A549 treated with RU486 at 1 μM for 4 hours (cell line): ENCODE measurements around the gene CFAP91. TPM values are rescaled to one million over a fixed set of nuclear protein-coding genes. Genes with fewer than 3 reads are reported as not detected.

Experiments
- total RNA-seq: library from RNA; stranded (reverse); fragments of 200-300 nt; extraction: Qiagen RNA extraction; gene quantifications from 5 replicates; pipeline ENCODE4 v1.2.3, GENCODE V29; 2022; ENCODE audit warnings: low read depth

CFAP91 gene
- 0.15 to 0.35 TPM (median 0.31 TPM) in 5 replicates for total RNA-seq

DNA sequence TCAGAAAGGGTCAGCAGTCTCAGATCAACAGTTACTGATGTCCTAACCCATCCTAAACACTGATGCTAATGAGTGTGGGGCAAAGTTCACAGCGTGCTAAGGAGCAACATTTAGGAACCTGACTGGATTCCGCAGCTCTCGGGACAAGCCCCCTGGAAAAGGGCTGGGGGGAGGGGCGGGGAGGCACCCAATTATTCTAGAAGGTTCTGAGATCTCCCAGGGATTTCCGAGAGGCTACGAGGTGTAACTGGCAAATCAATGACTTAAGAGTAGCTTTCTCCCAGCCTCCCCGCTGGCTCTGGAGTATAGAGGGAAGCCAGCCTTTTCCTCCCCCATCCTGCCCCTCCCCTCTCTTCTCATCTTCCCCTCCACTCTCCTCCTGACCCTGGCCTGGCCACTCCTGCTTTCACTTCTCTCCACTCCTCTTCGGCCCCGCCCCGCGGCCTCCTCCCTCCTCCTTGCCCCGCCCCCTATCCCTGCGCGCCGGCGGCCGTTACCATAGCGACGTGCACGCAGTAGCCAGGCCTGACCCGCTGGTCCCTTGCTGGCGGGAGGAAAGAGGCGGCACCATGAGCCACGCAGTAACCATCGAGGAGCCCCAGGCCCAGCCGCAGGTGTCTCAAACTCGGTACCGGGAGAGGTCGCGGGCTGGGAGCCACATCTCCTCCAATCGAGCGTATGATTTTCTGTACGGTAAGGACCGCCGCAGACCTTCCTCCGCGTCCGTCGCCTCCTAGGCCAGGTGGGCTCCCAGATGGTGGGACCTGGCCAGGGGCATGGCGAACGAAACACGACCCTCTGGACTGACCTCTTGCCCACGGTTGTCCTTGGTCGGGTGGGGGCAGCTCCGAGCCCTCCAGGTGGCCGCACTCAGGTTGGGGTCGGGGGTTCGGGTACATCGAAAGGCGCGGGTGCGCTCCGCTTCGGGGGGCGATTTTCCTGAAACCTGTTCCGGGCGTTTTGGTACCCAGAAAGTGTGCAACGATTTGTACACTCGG is at the start of gene CFAP91:
Gene CFAP91 (plus strand): TSS at position 493 of the 998 bp plus-strand sequence. CDS start 77 bp downstream, at position 570.

GRCh38 chr3:119660474-119661440 is 42.1 kb upstream of the CFAP91 start, which contains the start of gene POPDC2:
TSS of gene POPDC2 (minus strand) at chr3:119660589. CDS start at chr3:119660423, 166 bp downstream.

GRCh38 chr3:119676771-119677640 is 25.8 kb upstream of the CFAP91 start, which contains the start of gene COX17:
TSS of gene COX17 (minus strand) at chr3:119677406. CDS start at chr3:119677310, 96 bp downstream.

Other genes with a start within 250 kb of the CFAP91 start
- gene TMEM39A, start 239.4 kb upstream of the CFAP91 start, total RNA-seq = 25.9 to 27.6 TPM (median 26.5 TPM) in 5 replicates
- 8.2 to 10.2 TPM (median 9.0 TPM) in 5 replicates for gene POGLUT1, start 234.1 kb upstream of the CFAP91 start, total RNA-seq
- 59.7 to 104 TPM (median 74.4 TPM) in 5 replicates for gene TIMMDC1, start 204.5 kb upstream of the CFAP91 start, total RNA-seq
- gene CD80, start 143.4 kb upstream of the CFAP91 start, total RNA-seq = not detected in 5 replicates
- gene ADPRH, start 123.5 kb upstream of the CFAP91 start, total RNA-seq = 1.9 to 2.6 TPM (median 2.6 TPM) in 5 replicates
- 0.27 to 0.52 TPM (median 0.38 TPM) in 5 replicates for gene PLA1A, start 105.1 kb upstream of the CFAP91 start, total RNA-seq
- gene POPDC2, start 42.4 kb upstream of the CFAP91 start, total RNA-seq = 0.11 to 1.3 TPM (median 0.24 TPM) in 5 replicates
- 96.0 to 137 TPM (median 103 TPM) in 5 replicates for gene COX17, start 25.6 kb upstream of the CFAP91 start, total RNA-seq
- gene NR1I2, start 79.1 kb downstream of the CFAP91 start, total RNA-seq = not detected in 5 replicates